Inflammatory macrophage (primary cell): ENCODE data around the gene IP6K1.
"Not testable (repeated sequence)": the region's sequence is repeated elsewhere in the genome, so short reads cannot be mapped to it uniquely, and the experiment has no call there.

Experiments used
- DNase-seq, 2 donors: peaks; one replicate each; pipeline ENCODE4 v3.0.0-alpha.2; 2020 to 2022

IP6K1 gene

DNA sequence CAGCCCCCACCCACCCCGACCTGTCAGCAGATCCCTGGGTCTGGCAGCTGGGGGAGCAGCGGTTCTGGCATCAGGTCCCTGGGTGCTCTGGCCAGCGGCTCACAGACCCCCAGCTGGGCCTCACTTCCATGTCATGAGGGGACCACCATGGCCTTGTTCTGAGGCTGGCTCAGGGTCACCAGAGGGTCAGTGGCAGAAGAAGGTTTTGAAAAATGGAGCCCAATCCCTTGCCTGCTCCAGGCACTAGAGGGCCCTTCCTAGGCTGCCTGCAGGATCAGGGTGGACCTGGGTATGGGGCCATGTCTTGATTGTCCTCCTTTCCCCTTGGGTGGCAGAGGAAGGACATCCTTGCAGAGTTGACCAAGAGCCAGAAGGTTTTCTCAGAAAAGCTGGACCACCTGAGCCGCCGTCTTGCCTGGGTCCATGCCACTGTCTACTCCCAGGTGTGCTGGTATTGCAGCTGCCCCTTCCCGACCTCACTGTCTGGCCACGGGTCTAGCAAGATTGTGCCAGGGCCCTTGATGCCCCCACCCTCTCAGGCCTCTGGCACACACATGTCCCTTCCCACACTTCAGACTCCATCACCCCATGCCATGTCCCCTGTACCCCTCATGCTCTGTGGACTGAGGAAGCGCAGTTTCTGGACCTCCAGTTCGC lies 79.8 kb downstream of the IP6K1 start:
- no peak for DNase-seq

DNA sequence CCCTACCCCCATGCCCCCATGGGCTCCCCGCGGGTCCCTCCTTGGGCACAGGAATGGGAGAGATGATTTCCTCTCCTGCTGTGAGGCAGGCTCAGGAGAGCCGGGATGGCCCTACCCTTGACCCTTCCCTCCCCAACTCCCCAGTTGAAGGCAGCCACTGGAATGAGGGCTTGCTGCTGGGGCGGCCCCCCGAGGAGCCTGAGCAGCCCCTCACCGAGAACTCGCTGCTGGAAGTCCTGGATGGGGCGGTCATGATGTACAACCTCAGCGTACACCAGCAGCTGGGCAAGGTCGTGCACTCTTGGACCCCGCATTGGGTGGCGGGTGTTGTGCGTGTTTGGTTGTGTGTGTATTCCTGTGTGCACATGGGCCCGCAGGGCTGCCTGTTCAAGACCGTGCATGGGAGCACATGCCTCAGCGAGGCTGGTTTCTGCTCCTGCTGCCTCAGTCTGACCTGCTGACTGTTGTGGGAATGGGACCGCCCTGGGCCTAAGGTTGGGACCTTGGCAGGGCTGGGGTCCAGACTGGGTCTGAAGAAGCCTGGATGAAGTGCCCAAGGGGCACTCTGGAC lies 80.9 kb downstream of the IP6K1 start:
- no peak for DNase-seq

DNA sequence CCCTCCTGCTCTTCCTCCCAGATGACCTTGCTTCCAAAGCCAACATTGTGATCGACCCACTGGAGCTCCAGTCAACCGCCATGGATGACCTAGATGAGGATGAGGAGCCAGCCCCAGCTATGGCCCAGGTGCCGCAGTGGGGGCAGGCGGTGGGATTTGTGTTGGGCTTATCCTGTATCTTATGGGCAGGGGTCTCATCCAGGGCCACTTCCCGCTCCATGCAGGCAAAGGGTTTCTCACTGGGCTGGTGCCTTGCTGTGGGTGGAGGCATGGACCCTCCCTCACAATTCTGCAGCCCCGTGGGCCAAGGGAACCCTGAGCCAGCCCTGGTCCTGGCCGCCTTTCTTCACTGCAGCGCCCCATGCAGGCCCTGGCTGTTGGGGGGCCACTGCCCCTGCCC lies 81.7 kb downstream of the IP6K1 start:
- no peak for DNase-seq

DNA sequence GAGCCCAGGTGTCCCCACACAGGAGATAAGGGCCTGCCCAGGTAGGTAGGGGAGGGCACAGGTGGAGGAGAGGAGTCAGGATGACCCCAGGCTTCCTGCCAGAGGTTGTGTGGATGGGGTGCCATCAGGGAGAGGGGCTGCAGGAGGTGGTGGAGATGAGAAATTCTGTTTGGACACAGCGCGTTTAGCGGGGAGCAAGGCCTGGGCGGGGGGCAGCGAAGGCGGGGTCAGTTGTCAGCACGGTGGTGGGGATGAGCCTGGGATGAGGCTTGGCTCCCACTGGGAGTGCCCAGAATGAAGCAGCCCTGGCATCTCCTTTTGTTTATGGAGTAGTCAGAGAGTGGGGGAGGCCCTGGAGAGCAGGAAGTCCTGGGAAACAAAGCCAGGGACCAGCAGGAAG lies 82.4 kb downstream of the IP6K1 start:
- no peak for DNase-seq

DNA sequence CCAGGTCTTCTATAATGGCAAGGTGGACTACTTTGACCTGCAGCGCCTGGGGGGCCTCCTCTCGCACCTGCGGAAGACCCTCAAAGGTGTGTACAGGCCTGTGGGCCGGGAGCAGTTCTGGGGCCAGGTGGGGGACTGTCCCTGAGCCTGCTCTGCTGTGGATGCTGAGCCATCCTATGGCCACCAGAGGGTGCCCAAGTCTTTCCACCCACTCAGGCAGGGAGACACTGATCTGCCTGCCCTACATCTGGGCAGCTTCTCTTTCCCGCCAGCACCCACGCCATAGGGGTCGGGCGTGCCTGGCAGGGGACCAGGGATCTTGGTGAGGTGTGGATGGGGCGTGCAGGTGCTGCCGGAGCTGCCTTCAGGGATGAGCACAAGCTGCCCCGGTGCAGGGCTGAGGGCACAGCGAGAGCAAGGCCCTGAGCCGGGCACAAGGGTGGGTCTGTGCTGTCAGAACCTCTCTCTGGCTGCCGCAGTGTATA lies 82.9 kb downstream of the IP6K1 start:
- DNase-seq: peak; percentile 62 to 74

DNA sequence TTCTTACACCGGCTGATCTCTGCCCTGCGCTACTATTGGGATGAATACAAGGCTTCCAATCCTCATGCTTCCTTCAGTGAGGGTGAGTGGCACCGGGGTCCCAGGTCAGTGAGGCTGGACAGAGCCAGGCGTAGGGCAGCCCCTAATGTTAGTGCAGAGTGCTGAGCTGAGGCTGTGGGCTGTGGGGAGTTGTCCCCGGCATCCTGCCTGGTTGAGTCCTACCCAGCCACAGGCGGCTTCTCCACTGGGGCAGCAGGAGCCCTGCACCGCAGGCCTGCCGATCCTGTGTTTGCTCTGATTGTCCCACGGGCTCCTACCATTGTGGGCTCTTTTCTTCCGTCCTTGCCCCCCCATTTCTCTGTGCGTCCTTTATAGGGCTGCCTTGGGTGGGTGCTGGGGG lies 83.7 kb downstream of the IP6K1 start:
- DNase-seq: no peak

DNA sequence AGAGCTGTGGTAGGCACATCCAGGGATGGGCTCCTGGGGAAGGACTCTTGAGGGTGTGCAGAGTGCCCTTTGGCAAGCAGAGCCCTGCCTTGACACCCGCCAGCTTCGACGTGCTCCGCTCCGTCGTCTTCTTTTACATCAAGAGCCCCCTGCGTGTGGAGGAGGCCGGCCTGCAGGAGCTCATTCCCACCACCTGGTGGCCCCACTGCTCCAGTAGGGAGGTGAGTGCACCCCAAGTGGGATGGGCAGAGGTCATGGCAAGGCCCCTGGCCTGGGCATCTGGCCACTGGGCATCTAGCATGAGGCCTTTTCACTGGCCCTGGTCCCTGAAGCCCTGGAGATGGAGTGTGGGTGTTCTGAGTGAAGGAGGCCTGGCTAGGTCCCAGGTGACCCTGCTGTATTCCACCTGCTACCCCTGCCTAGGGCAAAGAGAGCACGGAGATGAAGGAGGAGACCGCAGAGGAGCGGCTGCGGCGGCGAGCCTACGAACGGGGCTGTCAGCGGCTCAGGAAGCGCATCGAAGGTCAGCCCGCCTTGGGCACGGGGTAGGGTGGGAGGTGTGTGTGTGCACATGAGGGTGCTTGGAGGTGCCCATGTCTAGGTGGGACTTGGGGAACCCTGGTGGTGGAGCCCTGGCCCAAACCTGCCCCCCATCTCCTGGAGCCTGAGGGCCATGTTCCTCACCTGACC lies 84.8 kb downstream of the IP6K1 start:
- no peak for DNase-seq

DNA sequence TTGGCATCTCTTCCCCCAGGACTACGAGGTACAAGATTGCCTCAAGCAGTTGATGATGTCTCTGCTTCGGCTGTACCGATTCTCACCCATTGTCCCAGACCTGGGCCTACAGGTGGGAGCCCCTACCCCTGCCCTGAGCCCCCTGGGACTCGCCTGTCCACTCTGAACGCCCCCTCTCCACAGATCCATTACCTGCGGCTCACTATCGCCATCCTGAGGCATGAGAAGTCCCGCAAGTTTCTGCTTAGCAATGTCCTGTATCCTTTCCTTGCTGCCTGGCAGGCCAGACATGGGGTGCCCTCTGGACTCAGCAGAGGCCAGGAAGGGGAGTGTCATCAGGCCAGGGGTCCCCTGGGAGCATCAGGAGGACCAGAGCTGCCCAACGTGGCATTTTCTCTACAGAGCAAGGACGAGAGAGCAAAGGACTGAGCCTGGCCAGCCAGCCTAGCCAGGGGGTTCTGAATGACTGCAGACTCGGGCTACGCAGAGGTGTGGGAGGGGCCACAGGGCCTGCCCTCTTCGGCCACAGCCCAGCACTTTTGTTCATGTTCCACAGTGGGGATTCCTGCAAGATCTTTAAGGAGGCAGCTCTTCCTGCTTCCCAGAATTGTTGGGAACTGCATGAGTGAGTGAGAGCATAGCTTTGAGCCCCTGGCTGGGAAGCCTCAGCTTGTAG lies 85.8 kb downstream of the IP6K1 start:
- DNase-seq: no peak

DNA sequence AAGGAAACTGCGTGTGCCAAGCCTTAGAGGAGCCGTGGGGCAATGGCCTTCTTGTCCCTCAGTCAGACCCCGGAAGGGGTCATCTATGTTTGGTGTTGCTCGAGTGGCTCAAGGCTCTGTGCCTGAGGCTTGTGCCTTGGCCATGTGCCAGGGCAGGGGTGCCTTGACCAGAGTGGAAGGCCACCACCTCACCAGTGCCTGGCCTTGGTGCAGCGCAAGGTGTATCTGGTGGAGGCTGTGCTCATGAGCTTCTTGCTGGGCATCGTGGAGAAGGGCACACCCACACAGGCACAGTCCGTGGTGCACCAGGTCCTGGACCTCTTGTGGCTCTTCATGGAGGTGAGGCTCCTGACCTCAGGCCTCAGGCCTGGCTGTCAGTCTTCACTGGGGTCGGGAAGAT lies 86.3 kb downstream of the IP6K1 start:
- DNase-seq: no peak

DNA sequence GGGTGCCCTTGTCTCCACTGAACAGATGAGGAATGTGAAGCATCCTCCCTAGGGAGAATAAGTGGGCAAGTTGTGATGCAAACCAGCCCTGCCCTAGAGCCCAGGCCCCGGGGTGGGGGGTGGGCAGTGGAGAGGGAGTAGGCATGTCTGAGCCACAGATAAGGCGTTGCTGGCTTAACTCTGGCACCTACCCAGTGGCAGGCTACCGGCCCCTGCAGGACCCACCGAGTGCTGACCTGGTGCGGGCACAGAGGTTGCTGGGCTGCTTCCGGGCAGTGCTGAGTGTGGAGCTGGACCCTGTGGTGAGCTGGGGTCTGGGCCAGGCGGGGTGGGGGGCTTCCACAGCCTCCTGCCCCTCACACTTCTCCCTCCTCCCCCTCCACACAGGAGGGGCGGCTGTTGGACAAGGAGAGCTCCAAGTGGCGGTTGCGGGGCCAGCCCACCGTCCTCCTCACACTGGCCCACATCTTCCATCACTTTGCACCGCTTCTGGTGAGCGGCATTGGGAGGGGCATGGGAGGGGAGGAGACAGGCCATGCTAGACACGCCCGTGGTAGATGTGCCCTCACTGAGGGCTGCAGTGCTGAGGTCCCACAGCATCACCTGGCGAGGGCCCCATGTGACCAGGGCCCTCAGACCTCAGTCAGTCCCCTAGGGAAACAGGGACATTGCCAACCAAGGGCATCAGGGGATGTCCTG lies 86.9 kb downstream of the IP6K1 start:
- no peak for DNase-seq

DNA sequence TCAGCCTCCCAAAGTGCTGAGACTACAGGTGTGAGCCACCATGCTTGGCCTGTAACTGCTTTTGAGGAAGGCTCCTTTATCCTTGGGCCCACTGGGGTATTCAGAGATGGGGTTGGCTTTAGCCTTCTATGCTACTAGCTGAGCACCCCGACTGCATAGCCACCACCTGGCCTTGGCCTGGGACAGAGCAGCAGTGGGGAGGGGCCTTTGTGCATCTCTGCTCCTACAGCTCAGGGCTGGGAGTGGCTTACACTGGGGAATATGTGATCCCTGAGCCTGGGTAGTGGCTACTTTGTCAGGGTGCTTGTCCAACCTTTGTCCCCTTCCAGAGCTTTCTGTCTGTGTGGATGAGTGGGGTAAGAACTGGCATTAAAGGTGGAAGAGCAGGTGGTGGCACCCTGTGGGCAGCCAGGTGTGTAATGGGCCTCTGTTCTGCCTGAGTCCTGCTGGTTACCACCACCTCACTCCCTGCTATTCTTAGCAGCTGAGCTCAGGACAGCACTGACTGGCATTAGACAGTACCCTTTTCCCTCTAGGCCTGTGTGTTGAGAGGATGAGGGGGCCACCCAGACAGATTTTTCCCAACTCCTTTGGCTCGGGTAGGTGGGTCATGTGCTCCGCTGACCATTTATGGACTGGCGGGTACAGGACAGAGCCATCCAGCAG lies 90.9 kb downstream of the IP6K1 start:
- DNase-seq: not testable (repeated sequence)

DNA sequence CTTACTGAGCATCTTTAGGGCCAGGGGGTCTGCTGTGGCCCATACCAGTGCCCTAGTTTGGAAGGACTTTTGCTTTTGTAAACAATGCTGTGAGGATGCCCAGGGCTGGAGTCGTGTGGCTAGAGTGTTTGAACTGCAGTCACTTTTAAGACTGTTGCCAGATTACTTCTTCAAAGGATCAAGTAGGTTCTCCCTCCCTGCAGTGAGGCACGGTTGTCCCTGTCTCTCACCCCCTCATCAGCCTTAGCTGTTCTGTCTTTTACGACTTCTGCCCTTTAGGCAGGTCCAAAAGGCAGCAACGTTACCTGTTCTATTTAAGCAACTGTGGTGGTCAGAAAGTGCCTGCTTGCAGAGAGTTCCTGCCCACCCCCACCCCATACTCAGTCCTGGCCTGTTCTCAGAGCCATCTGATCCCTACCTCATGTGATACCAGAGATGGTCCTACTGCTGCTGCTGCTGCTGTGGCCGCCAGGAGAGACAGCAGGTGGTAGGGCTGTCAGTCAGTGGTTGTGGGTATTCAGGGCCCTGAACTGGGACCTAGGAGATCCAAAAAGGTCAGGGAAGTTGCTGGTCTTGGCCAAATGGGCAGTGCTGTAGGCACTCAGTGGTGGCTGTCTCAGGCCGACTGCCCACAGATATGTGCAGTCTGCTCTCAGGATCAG lies 91.8 kb downstream of the IP6K1 start:
- DNase-seq: not testable (repeated sequence)

DNA sequence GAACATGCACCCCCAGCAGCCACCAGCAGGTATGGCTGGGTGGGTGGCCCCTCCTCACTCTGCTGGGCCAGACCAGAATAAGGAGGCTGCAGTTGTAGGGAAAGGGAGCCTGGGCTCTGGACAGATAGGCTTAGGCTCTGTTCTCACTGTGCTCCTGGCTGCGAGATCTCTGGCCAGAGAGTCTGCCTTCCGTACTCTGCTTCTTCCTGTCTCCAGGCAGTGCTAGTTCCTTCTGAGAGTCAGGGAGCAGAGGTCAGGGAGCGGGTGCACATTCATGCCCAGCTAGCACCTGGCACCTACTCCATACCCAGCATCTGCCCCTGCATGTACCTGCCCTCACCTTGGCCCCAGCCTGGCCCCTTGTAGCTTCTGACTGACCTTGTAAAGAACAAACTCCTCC lies 94.9 kb downstream of the IP6K1 start:
- not testable (repeated sequence) for DNase-seq

DNA sequence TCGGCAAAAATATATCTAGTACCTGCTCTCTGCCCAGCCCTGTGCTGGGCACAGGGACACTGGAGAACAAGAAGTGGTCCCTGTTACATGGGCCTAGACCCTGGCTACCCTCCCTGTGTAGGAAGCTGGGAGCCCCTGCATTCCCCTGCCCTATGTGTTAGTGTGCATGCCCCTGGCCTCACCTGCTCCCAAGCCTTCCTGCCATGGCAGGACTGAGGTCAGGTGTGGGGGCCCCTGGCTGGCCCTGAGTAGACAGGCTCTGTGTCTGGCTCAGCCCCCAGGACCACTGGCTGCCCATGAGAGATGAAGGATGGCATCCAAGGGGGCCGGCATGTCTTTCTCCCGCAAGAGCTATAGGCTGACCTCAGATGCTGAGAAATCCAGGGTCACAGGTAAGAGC lies 95.5 kb downstream of the IP6K1 start:
- DNase-seq: not testable (repeated sequence)

DNA sequence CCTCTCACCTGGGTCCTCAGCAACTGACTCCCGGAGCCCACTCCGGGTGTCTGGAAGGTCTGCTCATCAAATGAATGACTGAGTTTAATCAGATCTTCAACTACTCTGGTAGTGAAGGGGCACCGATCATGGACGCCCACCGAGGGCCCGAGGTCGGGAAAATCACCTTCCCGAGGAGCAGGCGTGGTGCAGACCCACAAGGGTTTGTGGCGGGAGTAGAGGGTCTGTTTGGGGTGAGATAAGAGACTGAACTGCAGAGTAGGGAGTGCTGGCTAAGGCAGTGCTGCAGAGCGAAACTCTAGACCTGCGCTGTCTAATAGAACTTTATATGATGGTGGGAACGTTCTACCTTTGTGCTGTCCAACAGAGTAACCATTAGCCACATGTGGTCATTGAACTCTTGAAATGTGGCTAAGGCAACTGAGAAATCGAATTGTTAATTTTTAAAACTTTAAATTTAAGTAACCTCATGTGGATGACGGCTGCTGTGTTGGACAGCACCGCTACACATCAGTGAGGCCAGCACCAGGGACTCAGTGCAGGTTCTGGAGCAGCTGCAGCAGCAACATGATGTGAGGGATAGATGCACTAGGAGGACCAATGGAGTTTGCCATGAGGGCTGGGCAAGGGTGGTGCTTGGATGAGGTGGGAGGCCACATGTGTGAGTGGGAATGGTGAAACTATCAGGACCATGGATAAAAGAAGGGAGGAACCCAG lies 96.3 kb downstream of the IP6K1 start:
- not testable (repeated sequence) for DNase-seq

DNA sequence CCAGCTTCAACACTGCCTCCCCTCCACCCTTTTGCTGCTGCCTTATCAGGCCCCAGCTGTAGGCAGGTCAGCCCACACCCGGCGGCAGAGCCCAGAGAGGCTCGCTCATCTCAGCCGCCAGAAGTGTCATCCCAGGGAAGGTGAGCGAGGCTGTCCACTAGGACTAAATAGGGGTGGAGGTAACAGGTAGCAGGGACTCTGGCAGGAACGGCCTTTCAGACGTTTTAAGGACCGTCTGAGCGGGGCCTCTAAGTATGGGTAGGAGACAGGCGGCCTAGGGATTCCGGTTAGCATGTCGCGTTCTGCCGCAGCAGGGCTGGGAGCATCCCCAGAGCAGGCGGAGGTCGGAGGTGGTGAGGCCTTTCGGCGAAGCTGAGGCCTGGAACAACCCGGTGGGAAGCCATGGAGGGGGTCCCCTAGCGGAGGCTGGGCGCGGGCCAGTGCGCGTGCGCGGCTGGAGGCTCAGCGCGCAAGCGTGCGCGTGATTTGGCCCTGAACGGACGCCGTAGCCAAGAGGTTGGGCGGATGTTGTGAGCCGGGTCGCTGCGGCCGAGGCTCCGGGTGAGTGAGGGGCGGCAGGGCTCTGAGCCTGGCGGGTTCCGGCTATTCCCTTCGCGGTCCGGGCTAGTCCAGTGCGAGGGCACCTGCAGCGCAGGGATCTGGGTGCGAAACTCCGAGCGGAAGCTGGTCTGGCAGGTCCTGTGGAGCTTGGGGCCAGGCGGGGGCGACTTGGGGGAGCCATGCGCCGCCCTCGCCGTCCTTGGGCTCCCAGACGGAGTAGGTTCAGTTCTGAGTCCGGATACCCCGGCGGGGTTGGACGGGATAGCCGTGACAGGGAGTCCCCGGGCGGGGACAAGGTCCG lies 97.1 kb downstream of the IP6K1 start, which contains the start of the genes MST1 and RNF123:
Gene MST1 (minus strand): TSS at position 429 of the 862 bp plus-strand sequence. CDS start 783 bp downstream, outside the sequence.
Gene RNF123 (plus strand): TSS at position 512 of the 862 bp plus-strand sequence. CDS start 1,609 bp downstream, outside the sequence.
- DNase-seq: peak; percentile 86 to 91

DNA sequence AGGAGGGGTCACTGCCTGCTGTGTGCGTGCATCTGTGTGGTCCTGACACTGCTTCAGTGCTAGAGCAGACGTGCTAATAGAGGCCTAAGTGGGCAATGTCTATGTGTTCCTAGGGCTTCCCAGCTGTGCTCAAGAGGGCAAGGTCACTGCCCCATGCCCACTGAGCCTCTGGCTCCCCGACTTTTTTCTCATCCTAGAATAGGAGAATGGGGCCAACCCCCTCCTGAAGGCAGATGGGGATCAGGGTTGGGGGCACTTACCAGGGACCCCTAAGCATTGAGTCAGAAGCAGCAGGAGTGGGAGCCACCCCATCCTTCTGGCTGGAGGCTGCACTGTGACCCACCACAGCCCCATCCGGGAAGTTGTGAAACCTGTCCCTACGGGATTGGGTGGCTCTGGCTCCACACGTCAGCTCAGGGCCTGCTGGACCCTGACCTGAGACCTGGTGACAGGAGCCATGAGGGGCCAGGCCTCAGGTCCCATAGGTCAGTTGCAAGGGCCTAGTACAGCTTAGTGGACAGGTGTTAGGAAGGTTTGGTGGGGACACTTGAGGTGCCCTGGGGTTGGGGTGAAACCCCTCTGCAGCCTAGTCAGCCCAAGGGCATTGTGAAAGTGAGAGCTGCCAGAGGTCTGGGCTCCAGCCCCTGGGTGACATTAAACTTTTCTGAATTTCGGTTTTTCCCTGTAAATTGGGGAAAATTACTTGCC lies 97.8 kb downstream of the IP6K1 start:
- DNase-seq: not testable (repeated sequence)

DNA sequence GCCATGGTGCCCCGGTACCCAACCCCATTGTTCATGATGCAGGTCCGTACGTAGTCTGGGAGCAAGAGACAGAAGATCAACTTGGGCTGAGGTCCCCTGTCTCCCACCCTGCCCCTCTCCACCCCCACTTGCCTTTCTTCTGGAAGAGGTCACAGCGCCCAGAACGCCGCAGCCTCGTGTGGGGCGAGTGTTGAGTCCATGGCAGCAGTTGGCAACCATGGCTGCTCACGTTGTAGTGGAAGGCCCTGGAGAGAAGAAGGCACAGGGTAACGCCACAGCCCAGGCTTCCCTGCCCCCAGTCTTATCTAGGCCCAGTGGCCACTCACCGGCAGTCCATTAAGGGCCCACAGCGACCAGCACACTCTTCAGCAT lies 98.9 kb downstream of the IP6K1 start:
- DNase-seq: not testable (repeated sequence)
